ENCODE results near the gene OTOF.
"Not testable (repeated sequence)": the region's sequence is repeated elsewhere in the genome, so short reads cannot be mapped to it uniquely, and the experiment has no call there.

OTOF gene

DNA sequence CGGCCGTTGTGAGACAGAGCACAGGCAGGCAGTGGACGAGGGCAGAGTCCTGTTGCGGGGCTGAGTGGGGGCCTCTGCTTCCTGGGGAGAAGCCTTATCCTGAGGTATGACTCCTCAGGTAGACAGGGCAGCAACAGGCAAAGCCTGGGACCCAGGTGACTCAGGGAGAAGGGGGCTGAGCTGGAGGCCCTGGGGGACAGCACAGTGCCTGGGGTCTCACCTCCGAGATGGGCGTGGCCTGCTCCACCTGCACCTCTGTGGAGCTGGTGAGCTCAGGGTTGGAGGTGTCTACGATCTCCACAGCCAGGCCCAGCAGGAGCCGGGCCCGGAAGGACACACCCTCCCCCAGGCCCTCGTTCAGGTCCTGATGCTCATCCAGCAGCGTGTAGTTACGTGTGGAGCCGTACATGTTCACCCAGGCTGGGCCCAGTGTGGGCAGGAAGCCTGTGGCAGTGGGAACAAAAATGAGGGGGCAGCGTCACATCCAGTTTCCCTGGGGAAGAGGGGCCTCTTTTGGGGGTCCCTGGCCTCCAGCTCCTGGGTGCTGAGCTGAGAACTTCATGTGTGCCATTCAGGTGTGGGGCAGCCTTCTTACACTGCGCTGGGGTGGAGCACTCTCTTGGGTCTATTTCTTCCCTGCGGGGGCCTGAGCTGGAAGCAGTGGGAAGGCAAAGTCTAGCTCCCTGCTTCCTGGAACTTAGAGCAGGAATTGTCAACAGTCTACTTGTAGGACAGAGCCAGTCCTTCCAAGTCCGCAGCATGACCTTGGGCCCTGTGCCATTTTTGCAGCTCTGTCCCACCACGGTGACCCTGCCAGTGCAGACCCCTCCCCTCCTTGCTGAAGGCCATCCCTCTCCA is 2.9 kb upstream of the OTOF start:
- no peak for DNase-seq (ENCODE audit: low read depth in 2 of 2)

DNA sequence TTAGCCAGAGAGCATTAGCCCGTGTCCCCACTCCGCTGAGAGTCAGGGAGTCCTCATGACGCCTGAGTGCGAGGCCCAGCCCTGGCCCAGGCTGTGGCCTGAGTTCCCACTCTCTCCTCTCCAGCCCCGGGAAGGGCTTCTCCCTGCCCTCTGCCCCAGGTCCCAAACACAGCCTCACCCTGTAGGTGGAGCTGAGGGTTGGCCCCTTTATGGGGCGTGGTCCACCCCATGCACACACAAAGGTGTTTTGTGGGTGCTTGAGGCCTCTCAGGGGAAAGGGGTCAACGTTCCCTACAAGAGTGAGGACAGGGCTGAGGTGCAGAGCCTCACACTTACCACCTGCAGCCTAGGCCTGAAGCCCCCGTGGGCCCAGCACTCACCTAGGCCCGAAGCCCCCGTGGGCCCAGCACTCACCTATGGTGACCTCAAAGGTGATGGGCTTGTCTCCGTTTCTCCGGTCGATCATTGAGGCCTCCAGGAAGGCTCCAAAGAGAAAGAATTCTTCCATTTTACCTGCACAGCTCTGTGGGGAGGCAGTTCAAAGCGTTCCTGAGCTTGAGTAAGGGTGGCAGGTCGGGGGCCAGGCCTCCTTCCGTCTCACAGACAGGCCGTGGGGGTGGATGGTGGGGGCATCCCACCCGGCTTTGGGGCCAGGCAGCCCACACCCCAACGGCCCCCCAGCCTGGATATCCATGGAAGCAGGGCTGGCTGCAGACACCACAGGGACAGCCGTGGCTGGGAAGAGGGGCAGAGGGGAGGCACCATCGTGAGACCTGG is 2.1 kb upstream of the OTOF start:
- no peak for DNase-seq (ENCODE audit: low read depth in 2 of 2)

DNA sequence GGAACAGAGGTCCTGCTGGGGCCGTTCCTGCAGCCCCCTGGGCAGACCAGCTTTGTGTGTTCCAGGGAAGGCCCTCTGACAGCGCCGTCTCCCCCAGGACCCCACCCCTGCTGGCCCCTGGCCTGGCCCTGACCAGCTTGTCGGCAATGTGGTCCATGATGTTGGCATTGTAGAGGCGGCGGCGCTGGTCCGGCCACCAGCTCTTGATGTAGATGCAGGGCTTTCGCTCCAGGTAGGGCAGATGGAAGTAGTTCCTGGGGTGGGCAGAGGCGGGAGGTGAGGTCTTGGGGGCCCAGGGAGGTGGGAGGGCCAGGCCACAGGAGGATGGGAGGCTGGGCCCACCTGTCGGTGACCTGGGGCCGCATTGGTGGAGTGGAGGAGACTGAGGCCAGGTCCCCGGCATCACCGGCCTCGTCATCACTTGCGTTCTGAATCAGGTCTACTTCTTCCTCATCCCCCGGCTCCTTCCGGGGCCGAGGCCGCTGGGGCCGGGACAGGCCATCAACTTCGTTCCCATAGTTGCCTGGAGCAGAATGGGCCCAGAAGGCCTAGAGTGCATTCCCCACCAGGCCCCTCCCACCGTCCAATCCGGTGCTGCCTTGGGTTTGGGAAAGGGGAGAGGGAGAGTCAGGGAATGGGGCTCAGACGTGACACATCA is 1.3 kb upstream of the OTOF start:
- DNase-seq (ENCODE audit: low read depth in 2 of 2): no peak

DNA sequence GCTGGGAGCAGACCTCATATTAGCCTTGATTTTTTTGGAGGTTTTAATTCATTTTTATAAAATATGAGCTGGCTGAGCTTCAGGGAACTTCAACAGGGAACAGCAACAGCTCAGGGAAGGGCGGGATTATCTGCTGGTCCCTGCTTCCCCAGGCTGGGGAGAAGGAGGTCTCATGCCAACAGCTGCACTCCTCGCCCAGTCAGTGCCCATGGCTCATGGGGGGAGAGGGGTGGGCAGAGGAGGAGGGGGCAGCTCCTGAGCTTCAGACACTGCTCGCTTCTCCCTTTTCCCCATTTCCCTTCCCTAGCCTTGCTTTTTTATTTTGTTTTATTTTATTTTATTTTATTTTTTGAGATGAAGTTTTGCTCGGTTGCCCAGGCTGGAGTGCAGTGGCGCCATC is 442 bp upstream of the OTOF start:
- no peak for DNase-seq (ENCODE audit: low read depth in 2 of 2)

DNA sequence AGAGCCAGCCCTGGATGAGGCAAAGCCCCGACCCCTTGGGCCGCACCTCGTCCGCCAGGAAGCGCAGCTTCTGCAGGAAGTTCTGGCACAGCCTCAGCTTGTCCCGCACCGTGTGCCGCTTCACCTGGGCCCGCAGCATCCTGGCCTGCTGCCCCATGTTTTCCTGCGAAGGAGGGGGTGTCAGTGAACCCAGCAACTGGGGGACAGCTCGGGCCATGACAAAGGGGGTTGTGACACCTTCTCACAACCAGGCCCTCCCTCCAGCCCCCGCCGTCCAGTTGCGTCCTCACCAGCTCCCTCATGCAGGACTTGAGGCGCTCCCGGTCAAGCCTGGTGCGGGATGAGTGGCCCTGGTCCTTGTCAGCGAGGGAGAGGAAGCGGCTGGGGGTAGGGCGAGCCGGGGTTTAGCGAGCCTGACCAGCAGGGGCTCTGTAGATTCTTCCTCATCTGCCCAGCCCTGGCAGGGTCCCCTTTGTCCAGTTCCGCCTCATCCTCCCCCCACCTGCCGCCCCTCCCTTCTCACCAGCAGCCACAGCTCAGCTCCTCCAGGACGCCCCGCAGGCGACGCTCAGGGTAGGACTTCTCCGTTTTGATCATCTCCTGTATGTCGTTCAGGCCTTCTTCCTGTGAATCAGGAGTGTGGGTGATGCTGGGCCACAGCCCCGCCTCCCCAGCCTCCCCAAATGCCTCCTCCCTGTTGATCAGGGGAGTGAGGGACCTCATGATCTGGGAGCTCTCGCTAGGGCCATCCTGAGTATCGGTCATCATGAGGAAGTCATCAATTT is 606 bp downstream of the OTOF start:
- DNase-seq (ENCODE audit: low read depth in 2 of 2): no peak

DNA sequence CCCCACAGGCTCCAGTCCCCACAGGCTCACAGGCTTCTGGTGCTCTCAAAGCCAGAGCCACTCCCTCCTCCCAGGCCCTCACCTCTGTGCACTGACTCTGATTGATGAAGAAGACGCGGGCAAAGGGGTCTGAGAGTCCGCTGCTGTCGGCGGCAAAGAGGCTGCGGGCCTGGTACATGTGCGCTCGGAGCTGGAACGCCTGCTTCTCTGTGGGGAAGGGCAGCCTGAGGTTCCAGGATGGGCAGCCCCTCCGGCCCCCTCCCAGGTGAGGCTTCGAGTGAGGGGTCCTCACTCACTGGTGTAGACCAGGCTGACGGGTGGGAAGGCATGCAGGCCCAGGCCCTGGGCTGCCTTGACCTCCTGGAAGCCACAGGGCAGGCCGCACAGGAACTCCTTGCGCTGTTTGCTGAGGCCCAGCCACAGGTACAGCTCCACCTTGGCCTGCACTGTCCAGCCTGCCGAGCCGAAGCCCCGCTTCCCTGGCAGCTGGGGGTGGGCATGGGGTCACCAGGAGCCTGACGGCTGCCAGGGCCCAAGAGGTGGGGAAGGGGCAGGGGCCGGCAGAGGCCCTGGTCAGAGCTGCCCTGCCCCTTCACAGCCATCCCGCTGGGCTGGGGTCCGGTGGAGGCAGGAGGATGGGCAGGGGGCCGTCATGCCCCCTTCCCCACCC is 2.0 kb downstream of the OTOF start:
- DNase-seq (ENCODE audit: low read depth in 2 of 2): no peak

DNA sequence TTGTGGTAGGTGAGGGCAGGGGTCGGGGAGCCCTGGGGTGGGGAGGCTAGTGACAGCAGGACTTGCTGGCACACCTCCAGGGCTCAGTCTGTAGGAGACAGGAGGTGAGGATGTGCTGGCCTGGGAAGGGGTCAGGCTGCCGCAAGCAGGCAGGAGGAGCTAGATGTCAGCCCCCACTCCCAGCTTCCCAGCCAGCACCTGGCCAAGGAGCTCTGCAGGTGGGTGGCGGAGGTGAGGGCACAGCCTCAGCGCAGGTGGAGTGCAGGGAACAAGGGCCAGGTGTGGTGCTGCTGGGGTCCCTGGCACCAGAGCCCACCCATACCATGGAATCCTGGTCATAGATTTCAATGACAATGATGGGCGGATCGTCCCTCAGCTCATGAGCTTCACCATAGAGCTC is 2.9 kb downstream of the OTOF start:
- DNase-seq (ENCODE audit: low read depth in 2 of 2): no peak

DNA sequence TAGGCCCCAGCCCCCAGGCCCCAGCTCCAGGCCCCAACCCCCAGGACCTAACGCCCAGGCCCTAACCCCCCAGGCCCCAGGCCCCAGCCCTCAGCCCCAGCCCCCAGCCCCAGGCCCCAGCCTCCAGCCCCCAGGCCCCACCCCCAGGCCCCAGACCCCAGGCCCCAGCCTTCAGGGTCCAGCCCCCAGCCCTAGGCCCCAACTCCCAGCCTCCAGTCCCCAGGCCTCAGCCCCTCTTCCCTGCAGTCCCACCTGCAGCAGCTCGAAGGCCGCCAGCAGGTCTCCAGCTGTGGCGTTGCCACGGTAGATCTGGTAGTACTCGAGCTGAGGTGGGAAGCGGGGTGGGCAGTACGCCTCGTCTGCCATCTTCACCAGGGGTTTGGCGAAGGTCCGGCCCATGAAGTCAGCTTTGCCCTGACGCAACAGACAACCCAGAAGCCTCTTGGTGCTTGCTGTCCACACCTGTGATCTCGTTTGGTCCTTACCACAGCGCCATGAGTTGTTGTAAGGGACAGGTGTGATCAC is 3.6 kb downstream of the OTOF start:
- DNase-seq (ENCODE audit: low read depth in 2 of 2): no peak

DNA sequence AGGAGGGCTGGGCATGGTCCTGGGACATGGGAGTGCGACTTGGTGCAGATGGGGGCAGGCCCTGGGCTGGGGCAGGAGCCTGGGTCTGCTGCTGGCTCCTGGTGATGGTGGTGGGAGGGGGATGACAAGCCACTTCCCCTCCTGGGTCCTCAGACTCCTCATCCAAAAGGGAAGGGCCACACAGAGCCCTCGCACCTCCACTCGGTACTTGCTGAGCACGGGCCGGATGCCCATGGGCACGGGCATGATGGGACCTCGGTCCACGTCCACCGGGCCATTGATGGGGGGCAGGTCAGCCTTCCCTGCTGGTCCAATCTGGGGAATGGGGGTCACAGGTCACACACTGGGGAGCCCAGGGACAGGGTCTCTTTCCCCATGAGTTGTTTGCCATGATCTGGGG is 4.1 kb downstream of the OTOF start:
- no peak for DNase-seq (ENCODE audit: low read depth in 2 of 2)

DNA sequence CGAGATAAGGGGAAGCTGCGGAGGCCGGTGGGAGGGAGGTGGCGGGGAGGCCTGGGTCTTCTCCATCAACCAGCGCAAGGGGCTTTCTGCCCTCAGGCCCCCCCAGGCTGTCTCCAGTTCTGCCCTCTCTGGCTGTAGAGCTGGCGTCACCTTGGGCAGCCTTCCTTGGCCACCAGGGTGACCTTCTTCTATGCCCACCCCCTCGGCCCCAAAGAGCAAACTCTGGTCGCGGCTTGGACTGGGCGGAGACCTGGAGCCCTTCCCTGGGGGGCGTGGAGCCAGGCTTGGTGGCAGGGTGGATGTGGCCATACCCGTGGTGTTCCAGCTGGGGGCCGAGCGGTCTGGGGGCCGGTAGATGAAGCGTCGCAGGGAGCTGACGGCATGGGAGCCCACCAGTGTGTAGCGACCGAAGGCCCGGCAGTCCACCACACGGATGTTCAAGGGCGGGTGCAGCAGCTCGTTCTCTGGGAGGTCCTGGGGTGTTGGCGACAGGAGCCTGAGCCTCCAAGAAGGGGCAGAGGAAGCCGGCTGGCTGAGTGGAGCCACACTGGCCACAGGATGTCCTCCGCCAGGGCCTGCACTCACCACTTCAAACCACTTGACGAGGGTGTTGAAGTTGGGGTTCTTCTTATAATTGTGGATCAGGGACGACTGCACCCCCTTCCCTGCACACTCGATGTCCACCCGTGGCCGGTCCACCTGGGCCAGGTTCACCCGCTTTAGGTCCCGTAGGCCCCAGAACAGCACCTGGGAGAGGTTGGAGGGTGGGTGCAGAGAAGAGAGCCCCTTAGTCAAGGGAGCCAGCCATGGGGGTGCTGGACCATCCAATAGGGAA is 4.9 kb downstream of the OTOF start:
- DNase-seq (ENCODE audit: low read depth in 2 of 2): no peak

DNA sequence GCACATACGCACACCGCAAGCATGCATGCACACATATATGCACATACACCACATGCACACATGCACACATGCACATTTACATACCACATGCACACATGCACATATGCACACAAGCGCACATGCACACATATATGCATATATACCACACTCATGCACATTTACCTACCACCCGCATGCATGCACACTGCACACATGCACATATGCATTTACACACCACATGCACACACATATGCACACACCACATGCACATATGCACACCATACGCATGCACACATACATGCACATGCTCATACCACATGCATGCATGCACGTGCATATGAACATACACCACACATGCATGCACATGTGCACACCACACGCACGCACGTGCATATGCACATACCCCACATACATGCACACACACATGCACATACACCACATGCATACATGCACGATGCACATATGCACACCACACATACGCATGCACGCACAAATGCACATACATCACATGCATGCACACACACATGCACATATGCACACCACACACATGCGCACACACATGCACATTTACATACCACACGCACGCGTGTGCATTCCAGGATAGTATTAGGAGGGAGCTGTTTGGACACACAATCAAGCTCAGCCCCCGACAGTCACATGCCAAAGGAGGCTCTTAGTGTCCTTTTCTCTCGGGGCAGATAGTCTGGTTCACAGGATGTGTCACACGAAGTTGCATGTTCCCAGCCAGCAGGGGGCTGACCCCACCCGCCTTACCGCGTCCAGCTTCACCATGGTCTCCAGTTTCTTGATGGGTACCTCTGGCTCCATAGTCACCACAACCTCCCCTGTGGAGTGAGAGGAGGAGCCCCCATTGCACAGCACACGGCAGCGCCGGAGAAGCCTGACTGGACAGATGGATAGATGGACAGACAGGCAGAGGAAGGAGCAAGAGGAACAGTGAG is 5.9 kb downstream of the OTOF start:
- no peak for DNase-seq (ENCODE audit: low read depth in 2 of 2)

DNA sequence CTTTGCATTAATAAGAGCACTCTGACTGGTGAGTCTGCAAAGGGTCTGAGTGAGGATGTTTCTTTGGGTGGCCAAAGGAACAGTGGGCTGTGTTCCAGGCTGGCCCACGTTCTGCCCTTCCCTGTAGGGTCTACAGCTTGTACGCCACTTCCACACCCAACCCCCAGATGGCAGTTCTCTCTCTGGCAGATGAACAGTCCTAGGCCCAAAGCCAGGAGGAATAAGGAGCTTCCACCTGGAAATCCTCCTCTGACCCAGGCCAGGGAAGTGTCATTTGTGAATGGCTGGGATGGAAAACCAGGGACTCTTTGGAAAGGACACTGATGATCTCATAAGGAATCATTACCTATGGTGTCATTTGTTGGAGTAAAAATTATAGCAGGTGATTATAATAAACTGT is 6.6 kb downstream of the OTOF start:
- DNase-seq (ENCODE audit: low read depth in 2 of 2): no peak

DNA sequence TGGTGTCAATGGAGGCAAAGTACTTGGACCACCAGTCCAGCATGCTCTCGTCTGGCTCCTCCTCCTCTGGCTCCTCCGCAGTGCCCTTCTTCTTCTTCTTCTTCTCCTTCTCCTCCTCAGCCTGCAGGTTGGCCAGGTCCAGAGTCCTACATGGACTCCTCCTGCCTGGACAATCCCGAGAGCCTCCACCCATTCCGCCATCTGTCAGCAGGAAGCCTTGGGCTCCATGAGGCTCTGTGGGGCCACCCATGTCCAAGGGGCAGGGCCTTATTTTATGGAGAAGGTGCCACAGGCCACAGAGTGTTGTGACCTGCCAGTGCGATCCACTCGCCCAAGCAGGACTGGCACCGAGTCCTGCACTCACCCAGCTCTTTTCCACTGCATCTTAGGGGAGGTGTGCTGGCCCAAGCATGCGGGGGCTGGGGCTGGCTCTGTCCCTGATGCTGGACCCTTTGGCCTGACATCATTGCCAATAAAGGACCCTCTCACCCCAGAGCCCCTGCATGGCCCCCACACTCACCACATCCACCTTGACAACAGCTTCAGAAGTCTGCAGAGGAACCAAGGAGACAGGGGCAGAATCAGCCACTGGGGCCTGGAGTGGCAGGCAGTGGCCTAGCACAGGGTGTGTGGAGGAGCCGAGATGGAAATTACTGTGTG is 7.2 kb downstream of the OTOF start:
- no peak for DNase-seq (ENCODE audit: low read depth in 2 of 2)

DNA sequence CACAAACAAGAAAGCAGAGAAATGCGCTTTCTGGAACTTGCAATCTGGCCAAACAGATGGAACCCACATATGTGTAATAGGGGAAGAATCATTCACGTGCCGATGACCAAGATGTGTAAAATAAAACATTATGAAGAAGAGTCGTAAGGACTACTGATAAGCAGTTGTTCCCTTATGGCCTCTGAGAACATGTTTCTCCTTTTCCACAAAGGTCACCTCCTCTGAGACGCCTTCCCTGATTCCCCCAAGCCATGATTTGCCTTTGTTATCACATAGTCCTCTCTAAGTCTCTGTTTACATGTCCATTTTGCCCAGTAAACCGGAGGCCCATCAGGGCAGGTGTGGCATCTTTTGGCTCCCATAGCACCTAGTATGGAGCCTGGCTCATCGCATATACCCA is 8.0 kb downstream of the OTOF start:
- no peak for DNase-seq (ENCODE audit: low read depth in 2 of 2)

DNA sequence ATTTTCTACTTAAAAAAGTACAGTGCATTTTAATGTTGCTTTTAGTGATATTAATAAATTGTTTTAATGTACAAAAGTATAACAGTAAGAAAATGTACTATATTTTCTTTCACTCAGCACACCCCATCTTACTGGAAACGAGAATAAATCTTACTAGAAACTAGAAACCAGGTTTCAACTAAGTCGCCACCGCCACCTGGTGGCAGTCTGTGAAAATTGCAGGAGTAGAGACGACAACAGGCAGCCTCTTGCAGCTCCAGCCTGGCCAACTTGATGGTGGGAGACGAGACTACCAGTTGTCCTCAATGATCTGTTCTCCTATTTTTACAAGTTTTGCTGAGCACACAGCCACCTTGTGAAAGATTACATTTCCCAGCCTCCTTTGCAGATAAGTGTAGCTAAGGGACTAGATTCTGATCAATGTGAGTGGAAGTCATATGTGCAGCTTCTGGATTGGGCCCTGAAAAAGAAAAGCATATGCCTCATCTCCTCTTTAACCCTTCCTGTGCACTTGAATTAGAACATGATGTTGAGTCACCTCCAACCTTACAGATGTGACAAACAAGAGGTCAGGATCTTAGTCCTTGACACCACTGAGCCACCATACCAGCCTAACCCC is 8.7 kb downstream of the OTOF start:
- DNase-seq (ENCODE audit: low read depth in 2 of 2): peak; percentile 59 to 74

DNA sequence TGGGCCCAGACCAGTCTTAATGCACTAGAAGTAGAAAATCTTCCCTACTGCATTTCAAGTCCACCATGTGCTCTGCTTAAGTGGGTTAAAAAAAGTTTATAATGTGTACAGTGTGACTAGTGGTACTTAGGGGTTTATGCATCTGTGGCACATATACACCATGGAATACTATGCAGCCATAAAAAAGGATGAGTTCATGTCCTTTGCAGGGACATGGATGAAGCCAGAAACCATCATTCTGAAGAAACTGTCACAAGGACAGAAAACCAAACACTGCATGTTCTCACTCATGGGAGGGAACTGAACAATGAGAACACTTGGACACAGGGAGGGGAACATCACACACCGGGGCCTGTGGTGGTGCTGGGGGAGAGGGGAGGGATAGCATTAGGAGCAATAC is 9.4 kb downstream of the OTOF start:
- not testable (repeated sequence) for DNase-seq (ENCODE audit: low read depth in 2 of 2)

DNA sequence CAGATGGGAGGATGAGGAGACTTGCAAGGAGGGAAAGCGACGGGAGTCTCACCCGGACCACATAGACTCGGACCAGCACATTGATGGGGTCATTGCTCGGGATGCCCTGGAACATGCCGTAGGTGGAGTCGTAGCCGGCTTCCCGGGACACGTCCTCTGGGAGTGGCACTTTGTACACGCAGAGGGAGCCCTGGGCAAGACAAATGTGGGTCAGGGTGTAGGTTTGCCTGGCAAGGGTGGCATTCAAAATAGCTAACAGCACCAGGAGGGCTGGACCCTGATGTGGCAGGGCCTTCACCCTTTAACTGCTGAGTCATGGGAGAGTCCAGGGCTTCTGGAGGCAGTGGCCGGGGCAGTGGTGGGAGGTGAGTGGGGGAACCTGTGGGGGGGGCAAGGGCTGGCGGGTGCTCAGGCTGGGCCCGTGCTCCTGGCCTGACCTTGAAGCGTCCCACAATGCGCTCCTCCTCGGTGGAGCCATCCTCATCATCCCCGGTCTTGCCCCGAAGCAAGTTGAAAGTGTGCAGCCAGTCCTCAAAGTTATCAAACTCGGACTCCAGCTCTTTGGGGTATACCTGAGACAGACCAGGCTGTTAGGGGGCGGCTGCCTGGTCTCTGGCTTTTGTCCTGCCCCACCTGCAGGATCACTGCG is 11.1 kb downstream of the OTOF start:
- no peak for DNase-seq (ENCODE audit: low read depth in 2 of 2)
